HG03175 (cell line): Measurements from ENCODE around the gene BACH2.

ENCODE experiments used
- ATAC-seq: cut with Tn5 transposase; IDR thresholded peaks from one replicate; pipeline ENCODE4 v1.9.1; 2021; ENCODE audit warnings: mild to moderate bottlenecking, moderate library complexity; ENCODE audit not compliant: unreplicated experiment

The BACH2 gene

DNA sequence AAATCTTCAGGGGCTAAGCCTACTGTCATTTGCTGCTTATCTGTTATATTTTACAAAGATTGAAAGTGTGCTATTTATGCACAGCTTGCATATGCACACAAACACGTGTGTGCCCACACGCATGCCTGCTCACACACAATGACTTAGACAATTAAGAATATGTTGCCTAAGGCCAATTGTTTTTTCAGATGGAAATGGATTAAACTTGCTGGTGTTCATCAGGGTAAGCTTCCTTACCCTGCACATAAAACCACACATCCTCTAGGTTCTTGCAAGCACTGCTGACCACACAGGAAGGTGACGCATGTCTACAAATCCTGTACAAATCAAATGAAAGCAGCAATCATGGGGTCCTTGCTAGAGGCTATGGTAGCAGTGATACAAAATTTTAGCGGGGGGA is 344.0 kb downstream of the BACH2 start:
- ATAC-seq = no peak

- no peak for ATAC-seq
These were observed 344.5 kb downstream of the BACH2 start for GRCh38 chr6:89952105-89952671.

DNA sequence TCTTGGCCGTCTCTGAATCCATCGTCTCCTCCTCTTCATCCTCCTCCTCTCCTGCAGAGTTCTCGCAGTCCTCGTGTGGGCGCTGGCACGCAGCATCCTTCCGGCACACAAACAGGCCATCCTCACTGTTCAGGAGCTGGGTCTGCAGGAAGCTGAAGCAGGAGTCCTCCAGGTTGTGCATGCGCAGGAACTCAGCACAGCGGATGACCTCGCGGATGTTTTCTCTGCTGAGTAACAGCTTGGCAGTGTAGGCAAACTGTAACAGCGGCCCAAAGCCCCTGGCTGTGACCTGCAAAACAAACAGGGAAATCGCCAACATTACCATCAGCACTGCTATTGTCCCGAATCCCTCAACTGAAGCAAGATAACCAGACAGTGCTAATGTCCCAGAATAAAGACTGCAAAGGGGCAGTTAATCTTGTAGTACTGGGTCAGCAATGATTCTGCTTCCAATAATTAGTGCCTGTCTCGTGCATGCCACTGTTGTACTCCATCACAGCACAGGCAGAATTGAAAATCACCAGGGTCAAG is 345.0 kb downstream of the BACH2 start:
- no peak for ATAC-seq

DNA sequence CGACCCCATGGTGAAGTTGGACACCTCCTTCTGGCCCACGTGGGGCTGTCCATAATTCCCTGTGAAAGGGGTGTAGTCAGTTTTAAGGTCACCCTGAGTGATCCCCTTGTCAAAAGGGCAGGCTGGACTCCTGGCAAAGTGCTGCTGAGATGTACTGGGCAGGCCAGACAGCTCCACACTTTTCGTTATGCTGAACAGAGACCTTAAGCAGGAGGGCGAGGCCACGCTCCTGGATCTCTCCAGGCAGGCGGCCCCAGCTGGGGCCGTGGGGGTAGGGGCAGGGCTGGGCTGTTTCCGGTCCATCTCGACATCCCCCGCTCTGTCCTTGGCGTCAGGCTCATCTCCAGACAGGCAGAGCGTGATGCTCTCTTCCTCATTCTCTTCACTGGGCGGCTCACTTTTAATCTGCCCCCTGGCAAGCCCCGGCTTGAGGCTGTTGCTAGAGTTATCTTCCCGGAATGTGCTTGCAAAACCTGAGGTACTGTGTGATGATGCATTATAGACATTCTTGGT is 345.7 kb downstream of the BACH2 start:
- ATAC-seq = no peak

- no peak for ATAC-seq
These were observed 346.2 kb downstream of the BACH2 start for GRCh38 chr6:89950446-89950845.

DNA sequence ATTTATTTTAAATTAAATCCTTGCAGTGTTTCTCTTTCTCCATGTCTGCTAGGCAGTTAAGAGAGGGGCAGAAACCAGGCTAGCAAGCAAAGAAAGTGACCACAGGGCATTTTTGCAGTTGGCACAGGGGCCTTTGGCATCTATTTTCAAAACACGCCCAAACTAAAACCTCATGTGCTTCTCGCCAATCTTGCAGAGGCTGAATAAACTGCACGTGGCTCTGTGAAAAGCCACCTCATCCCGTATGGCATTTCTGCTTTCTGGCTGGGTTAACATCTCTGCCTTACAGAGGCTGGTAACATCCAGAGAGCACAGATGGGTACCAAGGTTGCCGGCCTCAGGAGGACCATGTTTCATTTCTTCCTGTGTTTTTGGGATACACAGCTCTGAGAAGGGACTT is 347.8 kb downstream of the BACH2 start:
- ATAC-seq = no peak

GRCh38 chr6:89944826-89945407 is 351.7 kb downstream of the BACH2 start:
- ATAC-seq = no peak

DNA sequence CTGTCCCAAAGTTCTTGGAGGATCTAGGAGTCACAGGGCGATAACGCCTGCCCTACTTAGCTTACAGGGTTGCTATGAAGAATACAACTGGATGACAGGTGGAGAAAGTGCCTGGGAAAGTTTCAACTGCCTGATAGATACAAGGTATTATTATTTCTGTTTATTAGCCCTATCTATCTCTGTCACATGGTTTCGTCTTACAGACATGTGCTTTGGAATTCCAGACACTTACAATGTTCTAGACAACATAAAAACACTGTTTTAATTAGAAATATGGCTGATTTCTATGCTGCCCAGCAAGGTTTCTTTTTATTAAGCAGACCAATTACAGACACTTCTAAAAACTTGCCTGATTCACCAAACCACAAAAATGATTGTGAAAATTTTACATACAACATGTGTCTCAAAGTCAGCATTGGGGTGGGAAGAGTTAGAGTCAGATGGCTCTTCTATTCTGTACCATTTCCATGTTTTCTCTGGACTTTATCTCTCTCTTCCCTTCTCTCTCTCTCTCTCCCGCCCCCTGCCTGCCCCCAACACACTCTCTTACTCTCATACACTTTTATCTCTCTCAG is 352.4 kb downstream of the BACH2 start:
- ATAC-seq = no peak

DNA sequence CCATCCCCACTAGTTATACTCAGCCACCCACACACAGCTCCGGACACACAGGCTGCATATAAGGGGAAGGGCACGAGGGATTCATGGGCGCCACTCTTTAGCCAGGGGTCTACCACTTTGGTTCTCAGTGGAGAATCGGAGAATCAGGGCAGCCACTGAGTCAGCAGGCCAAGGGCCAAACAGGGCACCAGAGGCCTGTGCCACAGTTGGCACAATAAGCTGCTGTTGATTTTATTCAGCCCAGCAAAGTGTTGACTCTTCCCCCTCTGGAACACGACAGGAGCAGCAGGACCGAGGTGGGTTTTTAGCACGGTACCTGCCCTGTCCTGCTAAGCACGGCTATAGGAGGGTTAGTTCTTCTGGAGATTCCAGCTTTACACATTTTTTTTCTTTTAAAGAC is 354.0 kb downstream of the BACH2 start:
- ATAC-seq = no peak

DNA sequence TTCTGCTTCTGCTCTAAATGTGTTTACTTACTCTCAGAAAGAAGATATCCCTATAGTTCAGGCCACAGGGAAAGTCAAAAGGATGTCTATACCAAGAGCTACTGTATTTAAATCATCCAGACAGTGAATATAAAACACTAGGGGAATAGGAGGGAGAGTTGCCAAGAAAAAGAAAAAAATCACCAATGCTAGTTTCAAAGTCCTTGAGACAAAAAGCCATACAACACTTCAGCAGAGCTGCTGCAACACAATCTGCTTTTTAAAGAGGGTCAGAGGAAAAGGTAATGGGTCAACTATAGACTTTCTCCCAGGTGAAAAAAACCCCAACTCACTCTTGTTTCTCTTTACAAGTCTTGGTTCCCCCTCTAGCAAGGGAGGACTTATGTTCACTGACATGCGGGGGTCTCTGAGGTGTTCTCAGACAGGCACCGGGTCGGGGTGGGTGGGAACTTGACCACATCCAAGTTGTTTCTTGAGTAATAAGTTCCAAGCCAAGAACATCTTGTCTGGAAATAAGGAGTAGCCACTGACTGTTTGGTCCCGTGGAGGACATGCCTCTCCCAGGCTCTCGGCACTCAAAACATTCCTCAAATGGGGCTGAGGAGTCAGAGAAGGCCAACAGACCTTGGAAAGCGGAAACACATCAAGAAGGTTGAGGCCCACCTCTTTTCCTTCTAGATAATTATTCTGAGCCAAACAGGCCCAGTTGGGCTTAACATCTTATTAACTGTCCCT is 354.7 kb downstream of the BACH2 start:
- no peak for ATAC-seq

- no peak for ATAC-seq
These were observed 355.4 kb downstream of the BACH2 start for GRCh38 chr6:89941031-89941762.

- ATAC-seq = peak; percentile 85
These were observed 356.2 kb downstream of the BACH2 start for GRCh38 chr6:89940225-89941027.

DNA sequence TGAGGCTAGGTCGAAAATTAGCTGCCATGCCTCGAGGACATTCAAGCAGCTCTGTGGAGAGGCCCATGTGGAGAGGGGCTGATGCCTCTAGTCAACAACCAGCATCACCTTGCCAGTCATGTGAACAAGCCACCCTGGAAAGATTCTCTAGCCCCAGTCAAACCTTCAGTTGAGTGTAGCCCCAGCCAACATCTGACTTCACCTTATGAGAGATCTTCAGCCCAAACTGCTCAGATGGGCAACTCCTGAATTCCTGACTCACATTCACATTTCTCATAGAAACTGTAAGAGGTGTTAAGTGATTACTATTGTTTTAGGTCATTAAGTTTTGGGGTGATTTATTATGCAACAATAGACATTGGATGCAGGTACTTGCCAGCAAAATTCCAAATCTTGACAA is 357.5 kb downstream of the BACH2 start:
- ATAC-seq = no peak

- ATAC-seq = no peak
These were observed 358.6 kb downstream of the BACH2 start for GRCh38 chr6:89938014-89938413.

DNA sequence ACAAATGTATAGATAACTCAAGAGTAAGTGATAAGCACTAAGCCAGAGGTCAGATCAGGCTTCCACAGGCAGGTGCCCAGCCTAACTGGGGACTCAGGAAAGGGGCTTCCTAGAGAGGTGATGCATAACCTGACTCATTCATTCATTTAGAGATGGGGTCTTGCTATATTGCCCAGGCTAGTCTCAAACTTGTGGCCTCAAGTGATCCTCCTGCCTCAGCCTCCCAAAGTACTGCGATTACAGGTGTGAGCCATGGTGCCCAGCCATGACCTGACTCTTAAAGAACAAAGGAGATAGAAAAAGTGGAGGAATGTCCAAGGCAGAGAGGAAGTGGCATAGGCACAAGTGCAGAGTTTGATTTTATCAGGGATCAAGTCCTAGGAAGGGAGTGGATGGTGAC is 360.5 kb downstream of the BACH2 start:
- ATAC-seq = no peak

- no peak for ATAC-seq
These were observed 361.8 kb downstream of the BACH2 start for GRCh38 chr6:89934685-89935366.

GRCh38 chr6:89932245-89932802 is 364.3 kb downstream of the BACH2 start:
- no peak for ATAC-seq

DNA sequence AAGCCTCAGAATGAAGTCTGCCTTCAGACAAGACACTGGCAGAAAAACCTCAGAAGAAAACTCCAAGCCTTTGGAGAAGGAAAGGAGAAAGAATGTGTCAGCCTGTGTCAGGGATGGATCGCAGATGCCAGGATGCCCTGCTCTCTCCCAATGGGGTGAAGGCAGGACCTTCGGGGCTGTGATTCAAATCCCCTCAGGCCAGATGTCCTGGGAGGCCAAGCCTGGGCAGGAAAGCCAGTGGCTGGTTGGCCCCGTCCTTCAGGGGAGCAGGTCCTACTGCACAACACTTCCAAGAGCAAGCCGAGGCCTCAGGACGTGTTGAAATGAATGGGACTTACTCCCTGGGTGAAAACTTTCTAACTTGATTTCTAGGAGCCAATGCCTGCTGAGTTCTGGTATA is 365.9 kb downstream of the BACH2 start:
- no peak for ATAC-seq

DNA sequence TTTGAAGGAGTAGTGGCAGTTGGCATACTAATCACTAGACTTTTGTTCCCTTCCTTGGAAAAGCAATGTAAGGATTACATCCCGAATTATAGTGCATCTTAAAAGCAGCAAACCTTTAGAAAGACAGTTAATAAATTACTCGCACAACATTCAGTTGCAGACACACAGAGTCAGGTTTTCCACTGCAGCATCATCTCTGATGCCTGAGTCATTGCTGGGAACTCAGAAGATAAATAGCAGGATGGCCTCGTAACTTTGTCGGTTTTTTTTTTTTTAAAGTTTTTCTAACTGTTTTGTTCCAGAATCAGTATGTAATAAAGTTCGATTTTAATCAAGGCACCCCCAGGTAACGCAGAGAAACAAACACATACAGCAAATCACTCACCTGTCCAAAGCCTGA is 368.0 kb downstream of the BACH2 start:
- no peak for ATAC-seq
